Heart left ventricle (tissue), 13 donors: Measurements from ENCODE around the gene CACNA1S.

Experiments
- POLR2A ChIP-seq, 2 donors: fragments of 450-650 bp; IDR thresholded peaks; one replicate each; pipeline ENCODE4 v1.6.1; 2017; ENCODE audit warnings: antibody characterized with exemption in 2 of 2, mild to moderate bottlenecking in 2 of 2, moderate library complexity in 2 of 2
- TF ChIP-seq, protein P1 (sequence below), 12 donors: fragments of 200-600 bp; sonication (generic) in 4 of 12; IDR thresholded peaks; one replicate each; pipeline versions ENCODE4 v1.5.0 to v1.8.0; 2018 to 2022; ENCODE audit warnings: antibody characterized with exemption in 12 of 12, mild to moderate bottlenecking in 5 of 12
- donor health status: ischemic (EF 13 %, LVEDD 7.1; RV severe dilation, severe dysfunction).
- donor health status: DM: no; HTN: yes; CAD: no.
- donor health status: DM: no; HTN: no; CAD: no.
- donor health status: ischemic (EF 25% LVEDD 6.9; RV normal size, moderate dysfunction).
- donor health status: ischemic (EF 25% LVEDD 5.7; RV mildly dilated, moderate dysfunction).
- donor health status: ischemic (EF 35%, LVEDD 5.7; RV mildly dilated, moderate dysfunction).
- donor health status: nonischemic (EF 11% LVEDD 7.7; RV severe dilation, severe dysfunction).
- donor health status: DM: yes; HTN: yes; CAD: no.
- donor health status: PGD.
- donor health status: ischemic (EF 29% LVEDD 5.4; RV normal size, mild dysfunction).
- donor health status: nonischemic (EF 23%, LVEDD 6.1; RV moderate dilation, normal function).

DNA sequence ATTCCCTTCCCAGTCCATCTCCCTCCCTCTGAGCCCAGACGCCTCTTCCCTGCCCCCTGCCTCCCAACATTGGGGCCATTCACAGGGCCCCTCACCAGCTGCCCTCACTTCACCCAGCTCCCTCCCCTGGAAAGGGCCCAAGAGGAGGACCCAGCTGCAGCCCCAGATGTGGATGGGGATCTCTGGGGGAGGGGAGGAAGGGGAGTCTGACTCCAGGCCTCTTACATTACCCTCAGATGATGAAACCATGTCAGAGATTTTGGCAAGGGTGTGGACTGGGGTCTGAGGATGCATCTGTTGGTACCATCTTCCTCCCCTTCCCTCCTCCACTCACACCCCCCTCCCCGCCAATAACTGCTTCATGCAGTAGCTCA is 87.6 kb downstream of the CACNA1S start:
- TF ChIP-seq, protein P1, sequence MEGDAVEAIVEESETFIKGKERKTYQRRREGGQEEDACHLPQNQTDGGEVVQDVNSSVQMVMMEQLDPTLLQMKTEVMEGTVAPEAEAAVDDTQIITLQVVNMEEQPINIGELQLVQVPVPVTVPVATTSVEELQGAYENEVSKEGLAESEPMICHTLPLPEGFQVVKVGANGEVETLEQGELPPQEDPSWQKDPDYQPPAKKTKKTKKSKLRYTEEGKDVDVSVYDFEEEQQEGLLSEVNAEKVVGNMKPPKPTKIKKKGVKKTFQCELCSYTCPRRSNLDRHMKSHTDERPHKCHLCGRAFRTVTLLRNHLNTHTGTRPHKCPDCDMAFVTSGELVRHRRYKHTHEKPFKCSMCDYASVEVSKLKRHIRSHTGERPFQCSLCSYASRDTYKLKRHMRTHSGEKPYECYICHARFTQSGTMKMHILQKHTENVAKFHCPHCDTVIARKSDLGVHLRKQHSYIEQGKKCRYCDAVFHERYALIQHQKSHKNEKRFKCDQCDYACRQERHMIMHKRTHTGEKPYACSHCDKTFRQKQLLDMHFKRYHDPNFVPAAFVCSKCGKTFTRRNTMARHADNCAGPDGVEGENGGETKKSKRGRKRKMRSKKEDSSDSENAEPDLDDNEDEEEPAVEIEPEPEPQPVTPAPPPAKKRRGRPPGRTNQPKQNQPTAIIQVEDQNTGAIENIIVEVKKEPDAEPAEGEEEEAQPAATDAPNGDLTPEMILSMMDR (IDR thresholded peaks at IDR 0.05), result no peak
- no peak for TF ChIP-seq POLR2A (IDR thresholded peaks at IDR 0.05)
